Hepatocyte (in vitro differentiated cells): ENCODE measurements around the gene DCBLD1. TPM values are rescaled to one million over a fixed set of nuclear protein-coding genes. Genes with fewer than 3 reads are reported as not detected.

ENCODE experiments used
- DNase-seq: peaks from one replicate; pipeline ENCODE4 v3.0.0-alpha.2; 2016; ENCODE audit warnings: low spot score
- H2AFZ ChIP-seq: fragments of 200-600 bp; sonication (generic); 2 replicates; pipeline ENCODE4 v1.6.0; 2016; ENCODE audit warnings: antibody characterized with exemption, mild to moderate bottlenecking
- H3K27ac ChIP-seq: fragments of 200-600 bp; sonication (generic); 2 replicates; pipeline ENCODE4 v1.5.1; 2016; ENCODE audit warnings: mild to moderate bottlenecking
- H3K27me3 ChIP-seq: fragments of 200-600 bp; sonication (generic); 2 replicates; pipeline ENCODE4 v1.6.1; 2016
- H3K36me3 ChIP-seq: fragments of 200-600 bp; sonication (generic); replicated peaks from 2 replicates; pipeline ENCODE4 v1.5.1; 2016; ENCODE audit warnings: low read depth; ENCODE audit not compliant: insufficient read depth
- H3K4me1 ChIP-seq: fragments of 200-600 bp; sonication (generic); 2 replicates; pipeline ENCODE4 v1.5.1; 2016; ENCODE audit warnings: mild to moderate bottlenecking, moderate library complexity; ENCODE audit not compliant: insufficient read depth
- H3K4me2 ChIP-seq: fragments of 200-600 bp; sonication (generic); 2 replicates; pipeline ENCODE4 v1.6.0; 2016
- H3K4me3 ChIP-seq: fragments of 200-600 bp; sonication (generic); 2 replicates; pipeline ENCODE4 v1.5.1; 2016; ENCODE audit warnings: mild to moderate bottlenecking
- H3K79me2 ChIP-seq: fragments of 200-600 bp; sonication (generic); 2 replicates; pipeline ENCODE4 v1.6.0; 2017; ENCODE audit warnings: mild to moderate bottlenecking
- H3K9me2 ChIP-seq: fragments of 200-600 bp; sonication (generic); replicated peaks from 2 replicates; pipeline ENCODE4 v1.6.0; 2017; ENCODE audit warnings: mild to moderate bottlenecking; ENCODE audit not compliant: insufficient read depth
- H3K9me3 ChIP-seq: fragments of 200-600 bp; sonication (generic); 2 replicates; pipeline ENCODE4 v1.5.1; 2016; ENCODE audit warnings: low read depth, mild to moderate bottlenecking
- H4K20me1 ChIP-seq: fragments of 200-600 bp; sonication (generic); 2 replicates; pipeline ENCODE4 v1.6.0; 2016; ENCODE audit warnings: mild to moderate bottlenecking; ENCODE audit not compliant: insufficient read depth, poor library complexity, severe bottlenecking
- CTCF ChIP-seq: fragments of 200-600 bp; sonication (generic); IDR thresholded peaks from 2 replicates; pipeline ENCODE4 v1.5.1; 2016; ENCODE audit warnings: antibody characterized with exemption, mild to moderate bottlenecking; ENCODE audit not compliant: poor library complexity
- EZH2 ChIP-seq: fragments of 200-600 bp; sonication (generic); IDR thresholded peaks from 2 replicates; pipeline ENCODE4 v1.6.1; 2016; ENCODE audit warnings: antibody characterized with exemption, mild to moderate bottlenecking, borderline replicate concordance
- EZH2phosphoT487 ChIP-seq: fragments of 200-600 bp; sonication (generic); IDR thresholded peaks from one replicate; pipeline ENCODE4 v1.6.1; 2018; ENCODE audit warnings: antibody characterized with exemption, mild to moderate bottlenecking, low read depth, moderate library complexity; ENCODE audit not compliant: unreplicated experiment, severe bottlenecking
- WGBS: methylation state at CpG from one replicate; pipeline ENCODE4 v1.1.6; 2016; ENCODE audit warnings: low lambda C conversion rate; ENCODE audit errors: missing lambda C conversion rate; 5-methylcytosine and 5-hydroxymethylcytosine counted together
- polyA plus RNA-seq: library from polyadenylated mRNA; unstranded; fragments of >200 nt; fragmentation: Nextera tagmentation; extraction: Ambion mirVana; gene quantifications from 2 replicates; pipeline ENCODE4 v1.2.1, GENCODE V29; 2016
- total RNA-seq: library from RNA; depleted of rRNA; stranded (reverse); fragments of >200 nt; gene quantifications from 2 replicates; pipeline ENCODE4 v1.2.3, GENCODE V29; 2014

Gene DCBLD1
- total and polyA plus RNA-seq, 2 experiments from 2014 or later, result 18.9 to 23.8 TPM

DNA sequence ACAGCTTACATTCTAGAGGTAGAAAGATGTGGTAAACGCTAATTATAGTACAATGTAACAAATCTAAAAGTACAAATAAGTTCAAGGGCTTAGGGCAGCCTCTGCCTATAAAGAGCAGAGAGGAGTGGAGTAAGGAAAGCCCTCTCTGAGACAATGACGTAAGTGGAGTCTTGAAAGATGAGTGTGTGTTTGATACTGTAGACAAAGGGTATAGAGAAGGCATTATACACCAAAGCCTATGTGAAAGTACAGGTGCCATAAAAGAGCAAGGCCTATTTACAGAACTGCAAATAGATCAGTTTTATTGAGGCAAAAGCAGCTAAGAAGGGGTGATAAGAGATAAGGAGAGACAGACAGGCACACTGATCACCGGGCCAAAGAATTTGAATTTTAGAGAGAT lies 108.9 kb downstream of the DCBLD1 start:
- H3K9me2 ChIP-seq, result no peaks in the 10 kb centered on the region
- no peaks in the 10 kb centered on the region for H3K4me1 ChIP-seq
- peak; percentile 72 for TF ChIP-seq EZH2phosphoT487
- TF ChIP-seq CTCF, result no peak
- no peak for TF ChIP-seq EZH2
- H3K4me3 ChIP-seq, result no peak overlapping the region
- H3K27me3 ChIP-seq, result no peaks in the 10 kb centered on the region
- H2AFZ ChIP-seq, result no peak overlapping the region
- H3K27ac ChIP-seq, result peak overlapping the region; percentile 68
- 46% methylated on average over 3 of the region's 3 CpGs for WGBS
- peak; percentile 54 for DNase-seq
- H3K36me3 ChIP-seq, result no peaks in the 10 kb centered on the region
- peaks cover 12% of the 10 kb centered on the region for H4K20me1 ChIP-seq
- no peaks in the 10 kb centered on the region for H3K9me3 ChIP-seq
- H3K4me2 ChIP-seq, result peak overlapping the region; percentile 30
- peaks cover 89% of the 10 kb centered on the region for H3K79me2 ChIP-seq

DNA sequence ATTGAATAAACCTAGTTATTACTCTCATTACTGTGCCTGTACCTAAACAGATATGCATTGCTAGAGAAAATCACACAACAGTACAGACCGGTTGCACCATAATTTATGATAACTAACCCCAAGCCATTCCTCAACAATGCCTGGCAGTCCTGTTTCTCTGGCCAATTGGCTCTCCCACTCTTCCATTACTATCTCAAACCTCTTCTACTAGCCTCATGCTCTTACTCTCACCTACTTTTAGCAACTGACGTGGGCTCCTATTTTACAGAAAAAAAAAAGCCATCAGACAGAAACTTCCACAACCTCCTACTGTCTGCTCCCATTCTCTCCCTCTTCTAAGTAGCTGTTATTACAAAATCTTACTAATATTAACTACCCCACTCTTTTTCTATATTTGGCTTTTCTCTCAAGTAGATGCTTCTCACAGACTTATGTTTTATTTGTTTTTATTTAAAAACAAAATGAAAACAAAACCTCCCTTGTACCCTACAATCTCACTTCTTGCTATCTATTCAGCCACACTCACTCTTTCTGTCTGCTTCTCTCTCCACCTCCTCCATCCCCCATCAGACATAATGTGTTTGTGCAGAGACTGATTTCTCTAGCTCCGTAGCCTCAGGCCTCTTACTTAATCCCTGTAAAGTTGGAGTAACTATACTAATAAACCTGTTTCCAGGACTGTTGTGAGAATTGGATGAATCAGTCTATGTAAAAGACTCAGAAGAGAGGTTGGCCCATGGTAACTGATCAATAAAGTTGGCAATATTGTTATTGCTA lies 110.7 kb downstream of the DCBLD1 start:
- Histone ChIP-seq H3K27me3 (no peaks in the 10 kb centered on the region), H3K36me3 (no peaks in the 10 kb centered on the region), H3K9me2 (no peaks in the 10 kb centered on the region), H3K4me2 (no peak overlapping the region), H3K4me1 (no peaks in the 10 kb centered on the region), H4K20me1 (peaks cover 5% of the 10 kb centered on the region), H3K4me3 (no peak overlapping the region), H2AFZ (no peak overlapping the region), H3K9me3 (peaks cover 11% of the 10 kb centered on the region), H3K79me2 (peaks cover 89% of the 10 kb centered on the region), H3K27ac (no peak overlapping the region)
- DNase-seq, result no peak
- WGBS, result 74% methylated on average over 3 of the region's 3 CpGs
- TF ChIP-seq EZH2phosphoT487, result no peak
- TF ChIP-seq CTCF, result no peak
- no peak for TF ChIP-seq EZH2

DNA sequence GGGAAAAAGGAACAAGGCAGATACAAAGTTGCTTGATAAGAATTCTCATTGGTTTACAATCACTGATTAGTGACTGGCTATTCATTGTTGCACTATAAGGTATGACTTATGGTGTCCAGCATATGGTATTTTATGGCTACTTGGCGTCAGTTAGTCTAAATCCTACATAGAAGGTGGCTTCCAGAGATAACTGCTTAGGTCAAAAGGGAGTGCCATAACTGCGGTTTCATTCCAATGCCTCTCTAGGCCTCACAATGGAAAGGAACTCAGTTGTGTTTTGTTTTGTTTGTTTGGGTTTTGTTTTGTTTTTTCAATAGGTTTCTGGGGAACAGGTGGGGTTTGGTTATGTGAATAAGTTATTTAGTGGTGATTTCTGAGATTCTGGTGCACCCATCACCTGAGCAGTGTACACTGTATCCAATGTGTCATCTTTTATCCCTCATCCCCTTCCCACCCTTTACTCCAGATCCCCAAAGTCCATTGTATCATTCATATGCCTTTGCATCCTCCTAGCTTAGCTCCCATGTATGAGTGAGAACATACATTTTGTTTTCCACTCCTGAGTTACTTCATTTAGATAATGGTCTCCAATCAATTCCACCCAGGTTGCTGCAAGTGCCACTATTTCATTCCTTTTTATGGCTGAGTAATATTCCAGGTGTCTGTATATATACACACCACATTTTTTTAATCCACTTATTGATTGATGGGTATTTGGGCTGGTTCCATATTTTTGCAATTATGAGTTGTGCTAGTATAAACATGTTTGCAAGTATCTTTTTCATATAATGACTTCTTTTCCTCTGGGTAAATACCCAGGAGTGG lies 112.8 kb downstream of the DCBLD1 start:
- H3K4me3 ChIP-seq, result no peak overlapping the region
- H3K4me1 ChIP-seq, result no peaks in the 10 kb centered on the region
- DNase-seq, result no peak
- H3K36me3 ChIP-seq, result no peaks in the 10 kb centered on the region
- peaks cover 11% of the 10 kb centered on the region for H3K9me3 ChIP-seq
- H3K9me2 ChIP-seq, result no peaks in the 10 kb centered on the region
- H3K4me2 ChIP-seq, result no peak overlapping the region
- 92% methylated on average over 2 of the region's 2 CpGs for WGBS
- TF ChIP-seq EZH2phosphoT487 (no peak), EZH2 (no peak), CTCF (no peak)
- no peak overlapping the region for H3K27ac ChIP-seq
- H4K20me1 ChIP-seq, result peaks cover 8% of the 10 kb centered on the region
- H3K27me3 ChIP-seq, result no peaks in the 10 kb centered on the region
- H2AFZ ChIP-seq, result no peak overlapping the region
- peaks cover 90% of the 10 kb centered on the region for H3K79me2 ChIP-seq
